NCI-H2227 (cell line): ENCODE results near the gene RNF113A.
"Not testable (repeated sequence)": the region's sequence is repeated elsewhere in the genome, so short reads cannot be mapped to it uniquely, and the experiment has no call there.

Experiments used
- DNase-seq: peaks from one replicate; lab custom pipeline; 2025; ENCODE audit not compliant: unreplicated experiment; lab: John Stamatoyannopoulos, UW

Gene RNF113A

DNA sequence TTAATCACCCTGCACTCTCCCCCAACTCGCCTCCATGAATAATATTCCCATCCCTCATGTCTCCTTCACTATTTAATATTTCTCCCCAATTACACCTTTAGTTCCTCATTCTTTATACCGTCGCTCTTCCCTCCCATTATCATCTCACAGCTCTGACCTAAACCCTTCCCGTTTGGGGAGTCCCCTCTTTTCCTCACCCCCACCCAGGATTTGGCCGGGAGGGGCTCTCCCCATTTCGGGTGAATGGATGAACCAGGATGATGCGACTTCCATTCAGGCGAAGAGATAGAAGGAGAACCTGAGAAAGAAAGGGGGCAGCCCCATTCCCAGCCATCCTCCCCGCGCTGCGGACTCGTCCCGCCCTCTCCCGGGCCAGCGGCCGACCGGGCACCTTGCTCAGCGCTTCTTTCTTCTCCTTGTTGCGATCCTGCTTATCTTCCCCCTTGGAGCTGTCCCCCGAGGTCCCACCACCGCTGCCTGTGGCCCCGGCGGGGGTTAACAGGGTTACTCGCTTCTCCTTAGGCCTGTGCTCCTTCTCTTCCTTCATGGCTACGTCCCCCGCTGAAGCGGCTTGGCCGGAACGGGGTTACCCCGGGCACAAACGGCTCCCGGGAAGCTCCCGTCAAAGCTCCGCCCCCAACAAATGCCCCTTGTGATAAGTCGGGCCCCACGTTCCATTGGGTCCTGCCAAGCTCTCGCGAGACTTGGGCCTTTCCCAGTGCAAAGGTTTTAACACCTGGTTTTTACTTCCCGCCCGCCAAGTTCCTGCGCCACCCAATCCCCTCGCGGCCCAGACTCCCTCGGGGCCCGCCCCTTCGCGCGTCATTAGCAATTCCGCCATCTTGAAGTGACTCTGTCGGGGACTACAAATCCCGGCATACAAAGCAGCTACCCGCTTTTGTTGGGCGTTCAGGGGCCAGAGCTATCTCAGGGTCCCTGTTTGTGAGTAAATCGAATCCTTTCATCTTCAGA is 18.9 kb downstream of the RNF113A start, which contains the start of gene UPF3B:
Gene UPF3B (minus strand): TSS at position 582 of the 972 bp plus-strand sequence. CDS start 35 bp downstream, at position 547.
- peak; percentile 100 for DNase-seq

DNA sequence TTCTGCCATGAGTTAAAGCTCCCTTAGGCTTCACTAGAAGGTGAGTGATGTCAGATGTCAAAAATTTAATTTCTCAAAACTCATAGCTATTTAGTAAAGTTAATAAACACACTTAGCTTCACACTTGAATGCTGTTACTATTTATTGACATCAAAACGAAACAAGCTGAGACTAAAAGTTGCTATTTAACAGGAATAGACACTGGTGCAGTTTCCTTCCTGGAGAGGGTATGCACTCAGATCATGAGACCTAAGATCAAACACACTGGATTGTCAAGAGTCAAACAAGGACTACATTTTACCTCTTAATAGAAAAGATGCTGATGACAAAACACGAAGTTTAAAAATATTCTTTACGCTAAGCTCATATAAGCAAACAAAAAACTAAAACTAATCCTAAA is 37.6 kb downstream of the RNF113A start:
- no peak for DNase-seq

DNA sequence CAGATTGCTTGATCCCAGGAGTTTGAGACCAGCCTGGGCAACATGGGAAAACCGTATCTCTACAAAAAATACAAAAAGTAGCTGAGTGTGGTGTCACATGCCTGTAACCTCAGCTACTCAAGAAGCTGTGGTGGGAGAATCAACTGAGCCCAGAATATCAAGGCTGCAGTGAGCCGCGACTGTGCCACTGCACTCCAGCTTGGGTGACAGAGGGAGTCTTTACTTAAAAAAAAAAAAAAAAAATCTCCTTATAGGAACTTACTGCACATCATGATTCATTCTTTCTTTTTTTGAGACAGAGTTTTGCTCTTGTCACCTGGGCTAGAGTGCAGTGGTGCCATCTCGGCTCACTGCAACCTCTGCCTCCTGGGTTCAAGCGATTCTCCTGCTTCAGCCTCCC is 43.1 kb downstream of the RNF113A start:
- DNase-seq, result no peak

DNA sequence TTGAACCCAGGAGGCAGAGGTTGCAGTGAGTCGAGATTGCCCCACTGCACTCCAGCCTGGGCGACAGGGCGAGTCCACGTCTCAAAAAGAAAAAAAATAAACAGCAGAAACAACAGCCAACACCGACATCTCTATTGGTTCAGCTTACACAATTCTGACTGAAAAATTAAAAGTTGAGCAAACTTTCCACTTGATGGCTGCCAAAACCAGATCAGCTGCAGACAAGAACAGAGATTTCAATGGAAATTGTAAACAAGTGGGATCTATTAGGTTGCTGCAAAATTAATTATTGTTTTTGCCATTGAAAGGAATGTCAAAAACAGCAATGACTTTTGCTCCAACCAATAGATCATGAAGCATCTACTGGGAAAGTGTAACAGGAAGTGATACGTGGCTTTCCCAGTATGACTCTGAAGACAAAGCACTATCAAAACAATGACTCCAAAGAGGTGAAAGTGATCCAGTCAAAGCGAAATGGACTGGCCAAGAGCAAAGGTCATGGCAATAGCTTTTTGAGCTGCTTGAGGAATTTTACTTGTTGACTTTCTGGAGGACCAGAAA is 45.1 kb downstream of the RNF113A start:
- no peak for DNase-seq

DNA sequence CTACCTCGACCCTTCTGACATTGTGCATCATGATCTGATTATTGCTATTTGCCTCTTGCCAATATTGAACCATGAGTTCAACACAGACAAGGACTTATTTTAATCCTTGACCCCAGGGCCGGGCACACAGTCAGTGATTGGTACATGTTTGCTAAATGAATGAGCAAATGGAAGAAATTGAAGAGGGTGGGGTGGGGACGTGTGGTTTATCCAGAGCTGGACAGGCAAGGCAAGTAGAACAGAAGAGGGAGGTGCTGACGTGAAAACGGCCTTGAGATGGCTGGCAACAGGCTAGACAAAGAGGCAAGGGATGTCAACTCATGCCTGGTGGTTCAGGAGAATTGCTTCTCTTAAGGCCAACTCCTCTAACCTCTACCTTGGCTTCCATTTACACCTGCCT is 47.3 kb downstream of the RNF113A start:
- DNase-seq, result not testable (repeated sequence)

DNA sequence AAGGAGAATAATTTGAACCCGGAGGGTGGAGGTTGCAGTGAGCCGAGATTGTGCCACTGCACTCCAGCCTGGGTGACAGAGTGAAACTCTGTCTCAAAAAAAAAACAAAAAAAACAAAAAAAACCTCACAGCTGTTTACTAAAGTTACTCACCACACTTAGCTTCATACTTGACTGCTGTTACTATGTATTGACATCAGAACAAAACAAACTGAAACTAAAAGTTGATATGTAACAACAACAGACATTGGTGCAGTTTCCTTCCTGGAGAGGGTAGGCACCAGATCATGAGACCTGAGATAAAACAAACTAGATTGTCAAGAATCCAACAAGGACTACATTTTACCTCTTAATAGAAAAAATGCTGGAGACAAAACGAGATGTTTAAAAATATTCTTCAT is 49.8 kb downstream of the RNF113A start:
- DNase-seq, result not testable (repeated sequence)
